HEK293 (cell line): ENCODE results near the gene CWF19L1.

ENCODE experiments used
- CTCF ChIA-PET: fragments of 350-600 bp; formaldehyde crosslinking; extraction: SDS; loops from one replicate; lab custom pipeline; 2021; ENCODE audit warnings: antibody characterized with exemption; lab: Yijun Ruan, JAX
- POLR2A ChIA-PET: fragments of 300-600 bp; formaldehyde crosslinking; extraction: SDS; loops from one replicate; lab custom pipeline; 2020; ENCODE audit warnings: antibody characterized with exemption, inconsistent platforms; lab: Yijun Ruan, JAX
- H3K27ac ChIP-seq: fragments of 200-500 bp; sonication (Bioruptor generic); 2 replicates; pipeline ENCODE4 v1.5.1; 2014; ENCODE audit warnings: low read depth, low read length, control low read depth, inconsistent platforms; ENCODE audit errors: extremely low read depth
- H3K36me3 ChIP-seq, 2 experiments: fragments of 200-500 bp in 1 of 2; sonication (Bioruptor generic) in 1 of 2; 1 replicate in 1 of 2; 2 replicates in 1 of 2; pipeline ENCODE4 v1.5.1; 2014 to 2017; ENCODE audit warnings: inconsistent platforms in 2 of 2, low read length in 2 of 2; ENCODE audit not compliant: control insufficient read depth in 2 of 2, insufficient read depth in 1 of 2
- H3K4me1 ChIP-seq: fragments of 200-500 bp; sonication (Bioruptor generic); 2 replicates; pipeline ENCODE4 v1.5.1; 2014; ENCODE audit warnings: mild to moderate bottlenecking, low read length, inconsistent platforms; ENCODE audit not compliant: control insufficient read depth, insufficient read depth
- H3K4me3 ChIP-seq: 2 replicates; pipeline ENCODE4 v1.5.1; 2011; ENCODE audit warnings: low read depth, mild to moderate bottlenecking, control low read depth, low read length, moderate library complexity
- H3K9me3 ChIP-seq: fragments of 200-500 bp; sonication (Bioruptor generic); 2 replicates; pipeline ENCODE4 v1.5.1; 2014; ENCODE audit warnings: low read depth, low read length, inconsistent platforms; ENCODE audit not compliant: control insufficient read depth, insufficient read depth
- AEBP2 ChIP-seq: fragments of 450-650 bp; formaldehyde crosslinking; IDR thresholded peaks from 2 replicates; pipeline ENCODE4 v1.5.1; 2016; ENCODE audit warnings: missing biosample characterization, missing genetic modification characterization, borderline replicate concordance
- GLI4 ChIP-seq: fragments of 450-650 bp; formaldehyde crosslinking; IDR thresholded peaks from 2 replicates; pipeline ENCODE4 v1.5.1; 2016; ENCODE audit warnings: missing biosample characterization, missing genetic modification characterization
- PRDM2 ChIP-seq: fragments of 450-650 bp; formaldehyde crosslinking; IDR thresholded peaks from 2 replicates; pipeline ENCODE4 v1.5.1; 2016; ENCODE audit warnings: missing biosample characterization, missing genetic modification characterization, borderline replicate concordance
- ZFP41 ChIP-seq: fragments of 450-650 bp; formaldehyde crosslinking; IDR thresholded peaks from 2 replicates; pipeline ENCODE4 v1.5.1; 2016; ENCODE audit warnings: missing biosample characterization, missing genetic modification characterization, borderline replicate concordance
- ZFP69B ChIP-seq: fragments of 450-650 bp; formaldehyde crosslinking; IDR thresholded peaks from 2 replicates; pipeline ENCODE4 v1.5.1; 2016; ENCODE audit warnings: missing biosample characterization, missing genetic modification characterization
- ZNF155 ChIP-seq: fragments of 450-650 bp; formaldehyde crosslinking; IDR thresholded peaks from 2 replicates; pipeline ENCODE4 v1.5.1; 2016; ENCODE audit warnings: missing biosample characterization, missing genetic modification characterization
- ZNF157 ChIP-seq: fragments of 450-650 bp; formaldehyde crosslinking; IDR thresholded peaks from 2 replicates; pipeline ENCODE4 v1.5.1; 2016; ENCODE audit warnings: missing biosample characterization, missing genetic modification characterization
- ZNF311 ChIP-seq: fragments of 450-650 bp; formaldehyde crosslinking; IDR thresholded peaks from 2 replicates; pipeline ENCODE4 v1.5.1; 2017; ENCODE audit warnings: missing biosample characterization, missing genetic modification characterization, borderline replicate concordance
- ZNF362 ChIP-seq: fragments of 450-650 bp; formaldehyde crosslinking; IDR thresholded peaks from 2 replicates; pipeline ENCODE4 v1.5.1; 2016; ENCODE audit warnings: missing biosample characterization, missing genetic modification characterization
- ZNF37A ChIP-seq: fragments of 450-650 bp; IDR thresholded peaks from 2 replicates; pipeline ENCODE4 v1.5.1; 2018; ENCODE audit warnings: missing biosample characterization, missing genetic modification characterization
- ZNF398 ChIP-seq: fragments of 450-650 bp; formaldehyde crosslinking; IDR thresholded peaks from 2 replicates; pipeline ENCODE4 v1.5.1; 2017; ENCODE audit warnings: missing biosample characterization, missing genetic modification characterization
- ZNF488 ChIP-seq: fragments of 450-650 bp; formaldehyde crosslinking; IDR thresholded peaks from 2 replicates; pipeline ENCODE4 v1.5.1; 2016; ENCODE audit warnings: missing biosample characterization, missing genetic modification characterization
- ZNF510 ChIP-seq: fragments of 450-650 bp; formaldehyde crosslinking; IDR thresholded peaks from 2 replicates; pipeline ENCODE4 v1.5.1; 2018; ENCODE audit warnings: mild to moderate bottlenecking, missing genetic modification characterization, missing biosample characterization; ENCODE audit not compliant: insufficient replicate concordance
- ZNF513 ChIP-seq: fragments of 450-650 bp; IDR thresholded peaks from 2 replicates; pipeline ENCODE4 v1.5.1; 2018; ENCODE audit warnings: missing biosample characterization, missing genetic modification characterization
- ZNF624 ChIP-seq: fragments of 450-650 bp; formaldehyde crosslinking; IDR thresholded peaks from 2 replicates; pipeline ENCODE4 v1.5.1; 2017; ENCODE audit warnings: missing biosample characterization, missing genetic modification characterization
- ZNF629 ChIP-seq: fragments of 450-650 bp; formaldehyde crosslinking; IDR thresholded peaks from 2 replicates; pipeline ENCODE4 v1.5.1; 2017; ENCODE audit warnings: missing biosample characterization, missing genetic modification characterization
- ZNF776 ChIP-seq: fragments of 450-650 bp; formaldehyde crosslinking; IDR thresholded peaks from 2 replicates; pipeline ENCODE4 v1.5.0; 2017; ENCODE audit warnings: missing biosample characterization, missing genetic modification characterization, borderline replicate concordance

The CWF19L1 gene

GRCh38 chr10:100315615-100316014 lies 48.2 kb upstream of the CWF19L1 start:
- TF ChIP-seq ZNF776 (tag by site-specific recombination) (no peak), ZNF398 (no peak), ZFP41 (tag by site-specific recombination) (no peak)
- ChIA-PET POLR2A (no interaction called here), CTCF (no interaction called here)
- Histone ChIP-seq H3K27ac (no peak overlapping the region), H3K36me3 (no peaks in the 10 kb centered on the region), H3K4me1 (no peaks in the 10 kb centered on the region), H3K4me3 (no peak overlapping the region), H3K9me3 (no peaks in the 10 kb centered on the region)

GRCh38 chr10:100311298-100311697 lies 43.9 kb upstream of the CWF19L1 start:
- no peaks in the 10 kb centered on the region for H3K36me3 ChIP-seq
- TF ChIP-seq AEBP2 (tag by site-specific recombination) (no peak), ZNF155 (tag by site-specific recombination) (no peak), ZNF629 (tag by site-specific recombination) (no peak), GLI4 (tag by site-specific recombination) (no peak), PRDM2 (tag by site-specific recombination) (no peak), ZNF362 (tag by site-specific recombination) (no peak), ZNF513 (no peak), ZNF488 (tag by site-specific recombination) (no peak), ZNF157 (tag by site-specific recombination) (no peak), ZFP69B (tag by site-specific recombination) (no peak), ZNF37A (no peak), ZNF624 (no peak), ZNF311 (no peak), ZNF510 (tag by site-specific recombination) (no peak)
- POLR2A ChIA-PET, result no interaction called here
- H3K4me3 ChIP-seq, result no peak overlapping the region
- CTCF ChIA-PET, result interaction anchor here (0.5 to 2.5 kb wide), 6 partner anchors 9 to 612 kb away, joined by 4 to 11 read pairs (median 4); no protein-coding TSS in a partner anchor
- H3K4me1 ChIP-seq, result no peaks in the 10 kb centered on the region
- no peaks in the 10 kb centered on the region for H3K9me3 ChIP-seq
- H3K27ac ChIP-seq, result no peak overlapping the region
